UCSD-AML1 (cell line): ENCODE data around the gene FABP1.

ENCODE experiments used
- DNase-seq: peaks from one replicate; lab custom pipeline; 2025; ENCODE audit not compliant: unreplicated experiment; lab: John Stamatoyannopoulos, UW

Gene FABP1

DNA sequence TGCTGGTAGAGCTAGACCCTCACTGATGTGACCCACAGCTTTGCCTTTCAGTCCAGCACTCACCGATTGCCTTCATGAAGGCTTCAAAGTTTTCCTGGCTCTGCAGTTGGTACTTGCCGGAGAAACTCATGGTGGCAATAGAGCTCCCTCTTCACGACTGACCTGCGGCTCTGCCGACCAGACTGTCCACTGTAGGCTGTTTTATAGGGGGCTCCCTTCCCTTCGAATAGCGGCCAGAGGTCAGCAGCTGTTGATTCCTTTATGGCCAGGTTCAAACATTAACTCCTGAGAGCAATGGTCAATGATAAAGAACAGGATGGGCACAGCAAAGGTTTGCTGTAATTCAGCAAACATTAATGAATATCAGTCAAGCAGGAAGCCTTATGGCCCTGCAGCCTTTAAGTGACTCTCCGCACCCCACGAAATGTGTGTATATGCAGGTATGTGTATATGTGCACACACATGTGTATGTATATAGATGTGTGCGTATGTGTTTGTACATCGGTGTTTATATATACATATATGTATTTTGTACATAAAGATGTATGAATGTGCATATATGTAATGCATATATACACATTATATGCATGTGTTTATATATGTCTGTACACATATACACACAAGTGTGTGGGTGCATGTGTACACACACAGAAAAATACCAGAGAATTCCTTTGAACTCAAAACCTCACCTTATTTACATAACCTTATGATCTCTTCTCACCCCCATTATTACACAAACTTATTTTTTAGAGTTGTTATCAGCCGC, at the start of gene FABP1:
TSS of gene FABP1 (minus strand) at position 175 of the 766 bp plus-strand sequence. CDS start at position 130, 45 bp downstream.
- no peak for DNase-seq

DNA sequence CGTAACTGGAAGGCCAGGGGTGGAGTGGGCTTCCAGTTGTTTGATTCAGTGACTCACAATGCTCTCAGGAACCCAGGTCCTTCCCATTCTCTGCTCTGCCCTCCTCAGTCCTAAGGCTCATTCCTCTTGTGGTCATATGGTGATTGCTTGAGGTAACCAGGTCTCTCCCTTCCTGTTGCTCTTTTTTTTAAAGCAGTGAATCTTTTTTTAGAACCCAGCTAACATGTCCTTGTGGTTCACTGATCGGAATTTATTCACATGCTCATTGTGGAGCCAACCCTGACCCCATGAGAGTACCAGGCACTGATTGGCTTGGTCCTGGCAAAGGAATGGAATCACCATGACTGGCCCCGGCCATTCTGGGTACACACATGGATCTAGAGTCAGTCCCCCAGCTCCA, 49.7 kb upstream of the FABP1 start:
- no peak for DNase-seq

DNA sequence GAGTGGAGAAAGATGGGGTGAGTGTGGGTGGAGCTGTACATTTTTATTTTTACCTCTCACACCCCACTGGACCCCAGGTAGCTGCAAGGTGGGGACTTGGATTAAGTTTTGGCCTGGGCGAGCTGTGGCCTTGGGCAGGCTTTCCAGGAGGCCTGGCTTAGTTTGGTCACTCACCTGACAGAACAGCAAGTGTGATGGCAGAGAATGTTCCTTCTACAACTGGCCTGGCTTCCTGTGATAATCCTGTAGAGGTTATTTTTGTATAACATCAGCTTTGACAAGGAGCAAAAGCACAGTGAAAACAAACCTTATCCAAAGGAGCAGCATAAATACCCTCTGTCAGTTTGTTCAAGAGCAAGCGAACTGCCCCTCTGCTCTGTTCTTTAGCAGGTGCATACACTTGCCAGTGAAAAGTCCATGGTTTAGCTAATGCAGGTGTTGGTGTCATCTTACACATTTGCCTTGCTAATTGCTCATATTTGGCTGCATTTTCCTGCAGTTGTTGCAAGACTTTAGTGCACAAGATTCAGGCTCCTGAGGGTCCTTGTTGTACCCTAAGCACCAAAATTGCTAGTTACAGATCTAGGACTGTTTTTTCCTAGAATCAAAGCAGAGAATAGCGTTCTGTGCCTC, 48.6 kb upstream of the FABP1 start:
- DNase-seq = no peak

DNA sequence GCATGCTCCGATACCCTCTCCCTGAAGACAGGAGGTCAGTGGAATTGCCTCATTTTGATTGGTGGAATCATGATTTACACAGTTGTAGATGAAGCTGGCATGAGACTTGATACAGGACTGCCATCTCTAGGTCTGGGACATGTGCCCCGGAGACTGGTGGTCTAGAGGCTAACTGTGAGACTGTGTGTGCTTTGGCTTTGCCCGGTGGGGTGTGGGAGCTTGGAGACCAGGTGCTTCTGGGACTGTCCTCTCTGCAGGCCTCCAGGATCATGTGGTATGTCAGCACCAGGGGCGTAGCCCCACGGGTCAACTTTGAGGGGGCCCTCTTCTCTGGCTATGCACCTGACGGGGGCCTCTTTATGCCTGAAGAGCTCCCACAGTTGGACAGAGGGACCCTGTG, 45.0 kb upstream of the FABP1 start:
- DNase-seq = no peak

DNA sequence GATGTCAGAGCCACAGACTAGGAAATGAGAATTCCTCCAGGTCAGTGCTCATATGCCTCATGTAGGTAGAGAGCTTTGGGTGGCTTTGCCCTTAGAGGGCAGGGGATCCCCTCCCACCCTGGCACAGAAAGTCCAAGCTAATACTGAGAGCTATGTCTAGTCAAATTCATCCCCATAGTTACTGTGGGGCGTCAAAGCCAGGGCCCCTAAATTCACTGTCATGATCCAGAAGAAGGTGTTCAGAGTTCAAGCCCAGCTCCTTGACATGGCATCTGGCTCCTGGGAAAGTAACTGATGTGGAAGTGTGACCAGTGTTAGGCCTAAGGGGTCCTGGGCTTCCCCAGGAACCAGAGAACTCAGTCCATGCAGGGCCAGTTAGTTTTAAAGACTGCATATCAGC, 44.1 kb upstream of the FABP1 start:
- no peak for DNase-seq

DNA sequence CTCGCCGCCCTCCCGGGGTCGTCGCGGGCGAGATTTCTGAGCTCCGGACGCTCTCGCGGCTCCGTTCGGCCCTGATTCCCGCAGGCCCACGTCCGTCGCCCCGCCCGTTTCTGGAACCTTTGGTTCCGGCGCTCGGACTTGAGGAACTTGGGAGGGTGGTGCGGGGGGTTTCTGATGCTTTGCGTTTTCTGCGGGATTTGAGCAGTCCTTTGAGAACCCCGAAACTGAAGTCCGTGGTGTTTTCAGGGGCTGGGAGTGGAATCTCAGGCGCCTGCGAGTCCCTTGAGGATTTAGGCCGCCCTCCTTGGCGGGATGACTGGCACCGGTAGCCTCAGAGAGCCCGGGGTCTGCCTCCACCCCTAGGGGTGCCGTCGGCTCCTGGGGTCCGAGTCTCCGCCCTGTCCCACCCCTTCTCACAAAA, 42.6 kb upstream of the FABP1 start:
- no peak for DNase-seq

DNA sequence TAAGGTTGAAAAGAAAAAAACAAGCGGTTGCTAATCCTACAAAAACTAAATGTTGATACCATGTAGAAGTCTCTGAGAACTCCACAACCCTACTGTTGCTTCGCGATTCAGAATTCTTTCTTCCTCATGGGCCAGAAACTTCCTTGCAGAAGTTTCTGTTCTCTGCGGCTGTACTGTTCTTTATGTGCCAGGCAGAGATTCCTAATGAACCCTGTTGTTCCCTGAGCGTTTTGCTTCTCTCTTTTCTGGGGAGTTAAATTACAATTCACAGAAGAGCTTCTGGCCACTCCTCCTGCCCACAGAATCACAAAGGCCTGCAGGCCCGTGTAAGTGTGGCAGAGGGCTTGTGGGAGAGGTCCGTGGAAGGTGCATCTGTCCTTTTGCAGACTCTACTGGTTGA, 40.5 kb upstream of the FABP1 start:
- no peak for DNase-seq

DNA sequence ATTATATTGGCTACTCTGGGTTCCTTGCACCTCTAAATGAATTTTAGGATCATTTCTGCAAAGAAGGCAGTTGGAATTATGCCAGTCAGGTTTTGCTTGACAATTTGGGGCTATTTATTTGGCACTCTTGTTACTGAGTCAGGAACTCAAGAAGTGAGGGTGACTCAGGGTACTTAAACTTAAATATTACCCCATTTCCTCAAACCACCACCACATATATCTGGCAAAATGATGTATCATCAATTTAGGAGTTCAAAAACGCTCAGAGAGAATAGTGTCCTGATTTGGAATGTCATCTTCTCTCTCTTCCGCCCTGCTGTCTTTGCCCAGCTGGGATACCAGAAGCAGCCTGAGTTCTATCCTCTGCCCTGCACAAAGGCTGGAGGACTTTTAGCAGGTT, 39.9 kb upstream of the FABP1 start:
- no peak for DNase-seq

DNA sequence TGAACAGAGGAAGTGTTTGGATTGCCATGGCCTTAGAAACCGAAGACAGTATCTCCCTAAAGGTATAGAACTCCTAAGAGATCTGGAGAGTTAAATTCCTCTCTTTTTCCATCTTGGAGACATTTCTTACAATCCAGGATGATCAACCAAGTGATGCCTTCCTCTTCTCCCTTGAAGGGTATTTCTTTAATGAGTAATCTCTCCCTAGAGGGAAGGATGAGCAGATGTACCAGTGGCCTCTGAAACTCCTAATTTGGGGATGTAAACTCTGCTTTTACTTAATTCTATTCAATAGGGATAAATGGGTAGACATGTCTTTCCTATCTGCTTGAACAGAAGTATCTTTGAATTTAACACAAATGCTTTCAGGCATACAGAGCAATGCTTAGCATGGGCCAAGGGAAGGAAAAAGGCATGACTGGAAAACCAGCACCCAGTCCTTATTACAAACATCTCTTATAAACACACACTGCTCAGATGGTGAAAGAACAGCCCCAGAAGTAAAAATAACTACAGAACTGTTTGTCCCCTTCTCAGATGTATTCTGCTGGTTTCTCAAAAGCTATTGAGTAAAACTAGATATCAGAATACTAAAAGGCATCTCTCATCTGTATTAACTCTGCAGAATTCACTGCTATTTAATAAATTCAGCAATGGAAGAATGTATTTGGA, 37.6 kb upstream of the FABP1 start:
- DNase-seq = no peak

DNA sequence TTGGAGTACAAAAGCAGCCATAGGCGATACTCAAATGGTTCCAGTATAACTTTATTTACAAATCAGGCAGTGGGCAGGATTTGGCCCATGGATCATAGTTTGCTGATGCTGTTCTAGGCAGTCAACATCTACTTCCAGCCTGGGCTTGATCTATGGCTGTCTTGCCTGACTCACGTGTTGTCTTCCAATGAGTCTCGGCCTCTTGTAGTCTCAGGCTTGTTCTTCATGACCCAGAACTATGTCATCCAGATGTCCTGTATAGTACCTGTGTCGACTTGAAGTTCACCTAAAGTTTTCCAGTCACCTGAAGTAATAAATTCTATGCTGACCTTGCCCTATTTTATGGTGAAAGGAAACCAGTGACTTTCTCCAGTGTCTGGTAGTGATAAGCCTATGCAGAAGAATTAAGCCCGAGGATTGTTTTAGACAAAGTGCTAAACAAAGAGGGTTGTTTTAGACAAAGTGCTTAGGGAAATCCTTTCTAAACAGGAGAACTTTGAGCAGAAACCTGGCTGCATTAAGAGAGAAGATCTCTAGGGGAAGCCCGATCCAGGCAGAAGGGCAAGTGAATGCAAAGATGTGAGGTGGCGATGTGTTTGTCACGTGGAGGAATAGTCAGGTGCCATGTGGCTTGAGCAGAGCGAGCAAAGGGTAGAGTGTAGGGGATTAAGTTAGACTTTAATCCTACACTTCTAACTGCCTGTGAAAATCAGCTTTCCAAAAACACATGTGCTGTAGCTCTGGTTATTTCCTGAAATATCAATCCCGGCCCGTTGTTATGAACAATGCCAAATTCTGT, 33.8 kb upstream of the FABP1 start:
- no peak for DNase-seq

DNA sequence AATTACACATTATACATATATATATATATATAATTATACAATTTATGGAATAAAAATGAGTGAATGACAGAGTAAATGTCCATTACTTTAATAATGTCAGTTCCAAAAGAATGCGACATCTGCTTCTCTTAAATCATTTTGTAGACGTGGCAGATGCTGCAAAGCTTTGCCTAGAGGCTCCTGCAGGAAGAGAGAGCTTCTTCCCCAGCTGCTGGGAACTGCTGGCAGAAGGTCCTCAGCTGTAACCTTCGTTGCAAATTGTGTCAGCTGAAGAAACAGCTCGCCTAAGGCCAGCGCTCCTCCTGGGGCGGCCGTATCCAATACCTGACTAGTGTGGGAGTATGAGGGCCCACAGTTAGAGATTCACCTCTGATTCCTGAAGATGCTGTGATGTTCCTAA, 32.7 kb upstream of the FABP1 start:
- no peak for DNase-seq

DNA sequence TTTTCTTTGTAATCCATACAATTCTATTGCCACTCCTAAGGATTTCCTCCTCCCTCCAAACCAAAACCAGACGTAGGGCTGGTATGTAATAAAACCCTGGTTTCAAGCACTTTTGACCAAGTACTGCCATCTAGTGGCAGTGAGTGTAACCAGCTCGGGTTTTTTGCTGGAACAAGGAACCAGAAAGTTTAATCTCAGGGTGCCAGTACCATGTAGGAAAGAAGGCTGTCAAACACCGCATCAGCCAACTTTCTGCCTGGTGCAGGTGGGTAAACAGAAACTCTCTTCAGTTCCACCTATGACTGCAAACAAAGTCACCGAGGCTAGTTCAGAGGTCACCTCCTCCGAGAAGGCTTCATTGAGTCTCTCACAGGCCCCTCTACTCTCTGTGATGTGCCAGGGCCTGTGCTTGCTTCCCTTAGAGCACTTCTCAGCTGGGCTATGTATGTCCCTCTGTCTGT, 32.1 kb upstream of the FABP1 start:
- DNase-seq = peak; percentile 31

DNA sequence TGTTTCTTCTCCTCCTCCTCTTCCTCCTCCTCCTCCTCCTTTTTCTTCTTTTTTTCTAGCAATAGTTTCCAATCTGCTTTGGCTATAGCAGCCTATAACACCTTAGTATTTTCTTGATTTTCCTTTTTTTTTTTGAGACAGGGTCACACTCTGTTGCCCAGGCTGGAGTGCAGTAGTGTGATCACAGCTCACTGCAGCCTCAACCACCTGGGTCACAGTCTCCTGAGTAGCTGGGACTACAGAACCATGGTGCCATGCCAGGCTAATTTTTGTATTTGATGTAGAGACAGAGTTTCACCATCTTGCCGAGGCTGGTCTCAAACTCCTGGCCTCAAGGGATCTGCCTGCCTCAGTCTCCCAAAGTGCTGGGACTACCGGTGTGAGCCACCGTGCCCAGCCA, 31.6 kb upstream of the FABP1 start:
- no peak for DNase-seq

DNA sequence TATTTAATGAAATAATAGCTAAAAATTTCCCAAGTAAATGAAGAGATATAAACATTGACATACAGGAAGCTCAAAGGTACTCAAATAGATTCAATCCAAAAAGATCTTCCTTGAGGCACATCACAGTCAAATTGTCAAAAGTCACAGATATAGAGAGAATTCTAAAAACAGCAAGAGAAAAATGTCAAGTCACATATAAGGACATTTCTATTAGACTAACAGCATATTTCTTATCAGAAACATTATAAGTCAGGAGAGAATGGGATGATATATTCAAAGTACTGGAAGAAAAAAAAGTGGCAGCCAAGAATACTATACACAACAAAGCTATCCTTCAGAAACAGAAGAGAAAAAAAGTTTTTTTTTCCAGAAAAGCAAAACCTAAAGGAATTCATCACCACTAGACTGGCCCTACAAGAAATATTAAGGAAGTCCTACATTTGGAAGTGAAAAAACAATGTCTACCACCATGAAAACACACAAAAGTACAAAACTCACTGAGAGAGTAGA, 21.1 kb upstream of the FABP1 start:
- no peak for DNase-seq

DNA sequence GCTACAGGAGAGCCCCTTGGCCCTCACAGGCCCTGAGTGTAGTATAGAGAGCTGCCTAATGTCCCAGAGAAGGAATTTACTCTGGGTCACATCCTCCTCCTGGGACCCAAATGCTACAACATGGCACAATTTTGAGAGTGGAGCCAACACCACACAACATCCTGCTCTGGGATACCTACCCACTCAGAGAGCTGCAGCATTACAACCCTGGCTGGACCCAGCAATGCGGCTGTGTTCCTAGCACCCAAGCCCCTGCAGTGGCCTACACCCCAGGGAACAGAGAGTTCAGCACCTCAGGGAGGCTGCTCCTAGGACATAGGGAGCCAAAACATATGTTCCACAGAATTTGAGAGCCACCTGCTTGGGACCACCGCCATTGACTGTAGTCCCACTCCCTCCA, 19.3 kb upstream of the FABP1 start:
- DNase-seq = no peak

DNA sequence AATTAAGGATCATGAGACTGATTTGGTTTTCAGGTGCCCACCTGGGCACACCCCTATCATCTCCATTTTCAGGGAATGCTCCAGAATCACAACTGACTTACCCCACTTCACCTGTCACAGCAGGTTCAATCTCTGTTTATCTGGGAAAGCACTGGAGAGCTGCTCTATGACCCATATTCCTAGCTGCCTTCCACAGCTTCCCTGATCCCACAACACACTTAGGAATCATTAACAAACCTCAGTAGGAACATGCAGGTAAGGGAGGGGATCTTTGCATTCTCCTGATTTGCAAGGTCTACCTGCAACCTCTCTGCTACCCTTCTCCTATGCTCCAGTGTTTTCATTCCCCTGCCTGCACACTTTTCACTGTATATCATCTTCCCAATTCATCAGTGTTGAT, 18.7 kb upstream of the FABP1 start:
- no peak for DNase-seq

DNA sequence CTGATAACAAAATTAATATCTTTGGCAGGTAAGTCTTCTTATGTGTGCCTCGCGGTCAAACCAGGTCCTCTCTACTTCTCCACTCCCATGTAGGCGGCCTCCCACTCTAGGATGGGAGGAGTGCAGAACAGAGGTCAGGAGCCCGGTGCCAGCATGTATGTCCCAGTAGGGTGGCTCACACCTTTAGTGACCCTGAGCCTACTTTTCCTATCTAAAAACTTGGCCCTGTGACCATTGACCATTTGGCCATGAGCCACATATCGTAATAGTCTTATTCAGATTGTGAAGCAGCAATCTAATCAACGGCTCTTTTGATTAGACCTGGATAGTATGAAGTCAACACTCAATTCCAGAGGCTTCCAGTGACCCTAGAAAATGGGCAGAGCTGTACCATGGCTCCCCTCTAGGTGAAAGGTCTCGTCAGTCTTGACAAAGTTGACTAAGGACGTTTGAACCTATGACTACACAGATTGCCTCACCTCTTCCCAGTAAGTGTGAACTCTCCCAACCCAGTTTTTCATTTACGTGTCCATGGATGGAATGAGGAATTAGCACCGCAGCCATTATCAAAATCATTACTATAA, 17.1 kb upstream of the FABP1 start:
- no peak for DNase-seq

DNA sequence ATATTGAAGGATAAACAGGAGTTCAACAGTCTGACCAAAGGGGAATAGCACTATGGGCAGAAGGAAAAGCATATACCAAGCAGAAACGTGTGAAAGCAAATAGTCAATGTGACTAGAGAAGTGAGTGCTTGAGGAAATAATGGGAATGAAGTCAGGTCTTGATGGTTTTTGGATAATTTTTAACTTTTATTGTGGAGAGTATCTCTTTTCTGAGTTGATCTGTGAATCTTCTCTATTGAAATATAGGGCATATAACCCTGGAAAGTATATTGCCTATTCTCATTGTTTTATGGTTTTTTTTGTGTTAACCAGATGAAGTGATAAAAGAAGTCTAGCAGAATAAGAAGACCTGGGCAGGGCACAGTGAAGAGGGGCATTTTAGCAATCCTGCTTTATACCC, 16.4 kb upstream of the FABP1 start:
- no peak for DNase-seq

DNA sequence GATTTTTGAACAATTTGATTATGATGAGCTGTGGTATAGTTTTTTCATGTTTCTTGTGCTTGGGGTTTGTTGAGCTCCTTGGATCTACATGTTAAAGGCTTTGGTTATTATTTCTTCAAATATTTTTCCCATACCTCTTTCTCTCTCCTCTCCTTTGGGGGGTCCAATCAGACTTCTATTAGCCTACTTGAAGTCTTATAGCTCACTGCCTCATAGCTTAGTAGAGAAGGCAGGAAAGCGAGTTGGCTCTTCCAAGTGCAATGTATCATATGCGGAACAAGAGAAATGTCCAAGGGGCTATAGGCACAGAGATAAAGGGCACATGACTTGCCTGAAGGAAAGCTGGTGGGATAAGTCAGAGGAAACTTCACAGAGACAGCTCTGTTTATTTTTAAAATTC, 14.1 kb upstream of the FABP1 start:
- DNase-seq = no peak

DNA sequence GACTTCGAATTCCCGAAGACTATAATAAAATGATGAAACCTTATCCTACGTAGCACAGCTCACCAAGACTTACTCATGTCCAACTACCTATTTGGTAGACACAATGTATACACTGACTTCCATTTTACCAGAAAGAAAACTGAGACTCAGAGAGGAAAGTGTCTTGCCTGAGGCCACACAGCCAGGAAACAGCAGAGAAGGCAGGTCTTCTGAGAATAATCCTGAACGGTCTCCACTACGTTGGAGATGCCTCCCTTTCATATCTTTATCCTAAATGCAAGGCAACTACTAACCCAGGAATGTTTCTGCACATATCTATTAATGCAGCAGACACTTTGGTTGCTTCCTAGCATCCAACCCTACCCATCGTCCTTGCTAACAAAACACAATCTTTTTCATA, 11.9 kb upstream of the FABP1 start:
- DNase-seq = no peak

DNA sequence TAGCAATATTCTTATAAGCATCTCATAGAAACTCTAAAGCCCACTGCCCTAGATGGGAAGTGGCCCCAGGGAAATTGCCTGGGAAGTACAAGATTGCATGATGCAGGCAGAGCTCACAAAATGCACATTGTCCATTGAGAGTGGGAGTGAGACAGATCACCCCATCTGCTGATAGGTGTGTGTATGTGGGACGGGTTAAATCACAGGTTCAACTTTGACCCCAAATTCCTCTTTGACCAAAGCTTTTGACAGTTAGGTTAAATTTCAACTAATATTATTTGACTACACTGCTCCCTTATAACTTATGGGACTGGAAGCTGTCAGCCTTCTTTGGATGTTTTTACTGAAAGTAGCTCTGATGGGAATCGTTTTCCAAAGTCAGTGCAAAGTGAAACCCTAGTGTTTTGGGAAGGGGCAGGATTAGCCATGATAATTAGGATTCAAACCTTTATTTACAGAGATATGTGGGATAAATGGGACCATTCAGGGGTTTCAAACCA, 11.4 kb upstream of the FABP1 start:
- no peak for DNase-seq
